BJ (cell line): ENCODE data around the gene FEV. TPM values are rescaled to one million over a fixed set of nuclear protein-coding genes. Genes with fewer than 3 reads are reported as not detected.

Source experiments
- CTCF ChIA-PET: fragments of 350-600 bp; formaldehyde crosslinking; extraction: SDS; loops from one replicate; lab custom pipeline; 2021; ENCODE audit warnings: antibody characterized with exemption, inconsistent platforms; lab: Yijun Ruan, JAX
- POLR2A ChIA-PET: fragments of 300-600 bp; sonication (Branson Sonifier 250); formaldehyde crosslinking; extraction: SDS; loops from one replicate; lab custom pipeline; 2021; ENCODE audit warnings: antibody characterized with exemption; lab: Charles Lee
- DNase-seq: peaks from one replicate; pipeline ENCODE4 v3.0.0-alpha.2; 2011; ENCODE audit warnings: low read depth
- H3K27me3 ChIP-seq: 2 replicates; pipeline ENCODE4 v1.6.0; 2011; ENCODE audit warnings: low read length; ENCODE audit not compliant: control insufficient read depth, insufficient read depth
- H3K36me3 ChIP-seq: 2 replicates; pipeline ENCODE4 v1.5.1; 2011; ENCODE audit warnings: low read length; ENCODE audit not compliant: control insufficient read depth, insufficient read depth
- H3K4me3 ChIP-seq: 2 replicates; pipeline ENCODE4 v1.5.1; 2011; ENCODE audit warnings: low read depth, mild to moderate bottlenecking, control low read depth, low read length
- CTCF ChIP-seq: IDR thresholded peaks from 2 replicates; pipeline ENCODE4 v1.5.1; 2011; ENCODE audit warnings: low read depth, mild to moderate bottlenecking, control low read depth, inconsistent platforms, low read length, moderate library complexity; ENCODE audit not compliant: insufficient read depth
- polyA plus RNA-seq: library from polyadenylated mRNA; depleted of rRNA; stranded (reverse); fragments of >200 nt; gene quantifications from 2 replicates; pipeline ENCODE4 v1.2.3, GENCODE V29; 2011

Gene FEV
- polyA plus RNA-seq, 1 experiment = not detected

- Histone ChIP-seq H3K4me3 (no peak overlapping the region), H3K27me3 (peaks cover 47% of the 10 kb centered on the region), H3K36me3 (no peaks in the 10 kb centered on the region)
- ChIA-PET POLR2A (no interaction called here), CTCF (interaction anchor here (1.4 kb wide), 1 partner anchor 81 kb away, joined by 5 read pairs; no protein-coding TSS in a partner anchor)
- no peak for TF ChIP-seq CTCF
- no peak for DNase-seq
Observed at GRCh38 chr2:218957671-218958070, 27.3 kb downstream of the FEV start.

- ChIA-PET CTCF (no interaction called here), POLR2A (no interaction called here)
- no peak for DNase-seq
- no peak for TF ChIP-seq CTCF
- H3K4me3 ChIP-seq = no peak overlapping the region
- H3K27me3 ChIP-seq = peaks cover 38% of the 10 kb centered on the region
- no peaks in the 10 kb centered on the region for H3K36me3 ChIP-seq
Observed at GRCh38 chr2:218956039-218956438, 28.9 kb downstream of the FEV start.

GRCh38 chr2:218954541-218955300, 30.3 kb downstream of the FEV start:
- Histone ChIP-seq H3K36me3 (no peaks in the 10 kb centered on the region), H3K4me3 (no peak overlapping the region), H3K27me3 (peaks cover 35% of the 10 kb centered on the region)
- no peak for DNase-seq
- ChIA-PET CTCF (no interaction called here), POLR2A (no interaction called here)
- TF ChIP-seq CTCF = no peak

- ChIA-PET CTCF (interaction anchor here (1.0 to 1.4 kb wide), 3 partner anchors 26 to 76 kb away, joined by 3 to 5 read pairs (median 4); no protein-coding TSS in a partner anchor), POLR2A (no interaction called here)
- no peak for DNase-seq
- no peak overlapping the region for H3K4me3 ChIP-seq
- H3K27me3 ChIP-seq = peaks cover 27% of the 10 kb centered on the region
- no peak for TF ChIP-seq CTCF
- no peaks in the 10 kb centered on the region for H3K36me3 ChIP-seq
Observed at GRCh38 chr2:218953366-218953954, 31.5 kb downstream of the FEV start.

GRCh38 chr2:218952160-218952559, 32.8 kb downstream of the FEV start:
- CTCF ChIA-PET = interaction anchor here (0.6 to 1.4 kb wide), 5 partner anchors 10 to 44 kb away, joined by 3 to 5 read pairs (median 3); no protein-coding TSS in a partner anchor
- Histone ChIP-seq H3K27me3 (peaks cover 16% of the 10 kb centered on the region), H3K4me3 (no peak overlapping the region), H3K36me3 (no peaks in the 10 kb centered on the region)
- POLR2A ChIA-PET = interaction anchor here (0.5 kb wide), 1 partner anchor 147 kb away, joined by 4 read pairs; no protein-coding TSS in a partner anchor
- TF ChIP-seq CTCF = no peak
- DNase-seq = no peak
